Measurements from ENCODE around the gene CLEC2L. TPM values are rescaled to one million over a fixed set of nuclear protein-coding genes. Genes with fewer than 3 reads are reported as not detected.

Gene CLEC2L
- total and polyA plus RNA-seq, 2 of the 8 experiments (the other 6 are each of a cell fraction or from before 2014, with no cell fraction given) = 0.20 to 1.9 TPM

DNA sequence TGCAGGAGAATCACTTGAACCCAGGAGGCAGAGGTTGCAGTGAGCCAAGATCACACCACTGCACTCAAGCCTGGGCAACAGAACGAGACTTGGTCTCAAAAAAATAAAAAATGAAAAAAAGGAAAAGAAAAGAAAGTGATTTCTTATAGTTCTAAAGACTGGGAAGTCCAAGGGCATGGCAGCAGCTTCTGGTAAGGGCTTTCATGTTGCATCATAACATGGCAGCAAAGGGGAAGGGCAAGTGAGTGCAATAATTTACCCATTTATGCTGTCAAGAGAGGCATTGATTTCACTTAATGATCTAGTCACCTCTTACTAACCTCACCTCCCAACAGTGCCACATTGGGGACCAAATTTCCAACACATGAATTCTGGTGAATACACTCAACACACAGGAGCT, 31.2 kb upstream of the CLEC2L start:
- CTCF ChIA-PET (ENCODE audit: partially characterized antibody) = interaction anchor here (0.9 to 2.2 kb wide), 5 partner anchors 9 to 128 kb away, joined by 3 to 6 read pairs (median 4); partner anchors contain the start of gene KLRG2
- no peak for FAIRE-seq

More for the DNA sequence above, 31.2 kb upstream of the CLEC2L start:
- Histone ChIP-seq H3K79me1 (ENCODE audit: low read depth, low read length) (no peaks in the 10 kb centered on the region), H3K56ac (replicated peaks; ENCODE audit: insufficient read length, low read depth, low read length) (no peak overlapping the region), H4K8ac (ENCODE audit: extremely low read depth, insufficient read depth, low read length) (no peak overlapping the region), H3K27me3 (replicated peaks in 1 of 4; ENCODE audit: control insufficient read depth in 3 of 4, extremely low read depth in 1 of 4, insufficient read depth in 3 of 4, low read length in 3 of 4) (no peaks in the 10 kb centered on the region), H2BK20ac (ENCODE audit: low read length) (no peak overlapping the region), H3K14ac (ENCODE audit: insufficient read length) (no peak overlapping the region), H3K4me2 (ENCODE audit: insufficient read depth in 1 of 2, low read depth in 2 of 2, low read length in 2 of 2) (no peak overlapping the region), H2BK15ac (ENCODE audit: low read length) (no peak overlapping the region), H2AK5ac (ENCODE audit: low read depth, low read length) (no peak overlapping the region), H3K23me2 (ENCODE audit: low read depth, low read length) (no peaks in the 10 kb centered on the region), H3K4me3 (ENCODE audit: extremely low read depth in 1 of 4, insufficient read depth in 2 of 4, low read depth in 3 of 4, low read length in 4 of 4) (no peak overlapping the region), H3K9me3 (ENCODE audit: insufficient read depth in 2 of 2, low read depth in 1 of 2, low read length in 1 of 2) (no peaks in the 10 kb centered on the region), H4K91ac (replicated peaks; ENCODE audit: insufficient read length, low read length) (no peak overlapping the region), H3K4ac (replicated peaks; ENCODE audit: insufficient read length, low read depth, low read length) (no peak overlapping the region), H4K20me1 (replicated peaks in 1 of 2; ENCODE audit: control insufficient read depth in 1 of 2, insufficient read depth in 2 of 2, low read length in 2 of 2) (no peaks in the 10 kb centered on the region), H2BK120ac (replicated peaks; ENCODE audit: low read depth, low read length) (no peak overlapping the region), H2BK5ac (ENCODE audit: low read depth, low read length) (no peak overlapping the region), H4K5ac (ENCODE audit: insufficient read length, low read depth, low read length) (no peak overlapping the region), H3K23ac (ENCODE audit: insufficient read length) (no peak overlapping the region), H3K79me2 (ENCODE audit: control insufficient read depth in 1 of 2, insufficient read depth in 2 of 2, low read length in 2 of 2) (no peaks in the 10 kb centered on the region), H2BK12ac (ENCODE audit: low read depth, low read length) (no peak overlapping the region), H3K18ac (ENCODE audit: extremely low read depth, low read length) (no peak overlapping the region), H2AFZ (ENCODE audit: low read length) (no peak overlapping the region; the same call in 1 of the 2 replicates), H3K9ac (replicated peaks in 1 of 4; ENCODE audit: extremely low read depth in 1 of 4, low read depth in 3 of 4, low read length in 3 of 4) (no peak overlapping the region), H3K36me3 (ENCODE audit: control insufficient read depth in 2 of 4, insufficient read depth in 4 of 4, low read length in 3 of 4) (no peaks in the 10 kb centered on the region), H3K27ac (ENCODE audit: low read depth, low read length) (no peak overlapping the region), H3K4me1 (replicated peaks in 1 of 4; ENCODE audit: control insufficient read depth in 3 of 4, insufficient read depth in 4 of 4, low read length in 3 of 4) (no peaks in the 10 kb centered on the region)
- TF ChIP-seq EP300 (IDR thresholded peaks at IDR 0.05; ENCODE audit: borderline replicate concordance in 1 of 2, low read depth in 2 of 2, low read length in 2 of 2) = no peak
- no peak for TF ChIP-seq ZNF274 (IDR thresholded peaks at IDR 0.05; ENCODE audit: borderline replicate concordance, extremely low read depth, low read length)
- no peak for TF ChIP-seq SIX5 (IDR thresholded peaks at IDR 0.05; ENCODE audit: low read depth, low read length)
- TF ChIP-seq KDM5A (IDR thresholded peaks at IDR 0.05; ENCODE audit: low read length) = no peak
- no peak for TF ChIP-seq CTCF (IDR thresholded peaks at IDR 0.05; ENCODE audit: control extremely low read depth in 1 of 3, insufficient read depth in 1 of 3, low read depth in 1 of 3, low read length in 3 of 3)
- no peak for TF ChIP-seq SAP30 (IDR thresholded peaks at IDR 0.05; ENCODE audit: insufficient read depth, insufficient replicate concordance, low read length)
- no peak for TF ChIP-seq BRCA1 (IDR thresholded peaks at IDR 0.05; ENCODE audit: low read depth, low read length)
- no peak for TF ChIP-seq CTBP2 (IDR thresholded peaks at IDR 0.05; ENCODE audit: borderline replicate concordance, insufficient read depth, insufficient read length, low read length)
- POLR2A ChIA-PET (ENCODE audit: partially characterized antibody) = no interaction called here
- 100% methylated on average over 1 of the region's 1 CpG; no CpG with 5 or more reads in 1 of the 2 experiments for WGBS, 2 experiments (ENCODE audit: extremely low coverage in 1 of 2, insufficient coverage in 1 of 2, insufficient read length in 1 of 2, insufficient replicate concordance in 2 of 2, low coverage in 1 of 2, low lambda C conversion rate in 2 of 2, missing lambda C conversion rate in 1 of 2)
- DNase-seq (ENCODE audit: low read depth in 1 of 2, low spot score in 2 of 2) = no peak

All from H1 (cell line).